HCT116 (cell line): ENCODE measurements around the gene KRT14. TPM values are rescaled to one million over a fixed set of nuclear protein-coding genes. Genes with fewer than 3 reads are reported as not detected.

Source experiments
- ATAC-seq: fragments of 200-7000 bp; cut with Tn5 transposase; 2 replicates; pipeline ENCODE4 v1.9.1; 2020; ENCODE audit warnings: mild to moderate bottlenecking, moderate library complexity
- BruUV-seq: library from RNA; stranded (reverse); fragments of 400-500 nt; replicated peaks from 2 replicates; lab custom pipeline; 2021; lab: Mats Ljungman, UMichigan
- CTCF ChIA-PET: fragments of 300-600 bp; sonication (Branson Sonifier 250); formaldehyde crosslinking; loops from one replicate; lab custom pipeline; 2021; ENCODE audit warnings: antibody characterized with exemption; lab: Charles Lee
- POLR2A ChIA-PET: fragments of 300-600, 350-600 bp; sonication (Branson Sonifier 250); formaldehyde crosslinking; loops from one replicate; lab custom pipeline; 2021; ENCODE audit warnings: antibody characterized with exemption; lab: Charles Lee
- RAD21 ChIA-PET, 2 experiments: fragments of 300-600 bp; sonication (Branson Sonifier 250); formaldehyde crosslinking; loops; one replicate each; lab custom pipeline; 2023; ENCODE audit warnings: low total read pairs in 2 of 2; ENCODE audit not compliant: uncharacterized antibody in 2 of 2, unreplicated experiment in 2 of 2, low non-redundant PET in 1 of 2; lab: Charles Lee
- DNase-seq: peaks from one replicate; pipeline ENCODE4 v3.0.0-alpha.2; 2010; ENCODE audit warnings: low read depth, low spot score
- H2AFZ ChIP-seq: fragments of 200-600 bp; shearing (Covaris generic), sonication (generic); 2 replicates; pipeline ENCODE4 v1.6.1; 2017; ENCODE audit warnings: low read depth, mixed run types, mixed read lengths, antibody characterized with exemption, low read length; ENCODE audit not compliant: poor library complexity, severe bottlenecking
- H3K27ac ChIP-seq: 2 replicates; pipeline ENCODE4 v1.5.1; 2012; ENCODE audit warnings: low read depth, low read length
- H3K27me3 ChIP-seq: fragments of 200-600 bp; sonication (generic); 2 replicates; pipeline ENCODE4 v1.6.1; 2016; ENCODE audit warnings: mixed run types, low read length, mixed read lengths; ENCODE audit not compliant: insufficient read depth
- H3K36me3 ChIP-seq, 2 experiments: fragments of 200-500 bp in 1 of 2; fragments of 200-600 bp in 1 of 2; sonication (Bioruptor generic) in 1 of 2; sonication (generic) in 1 of 2; 2 replicates each; pipeline versions ENCODE4 v1.5.1 to v1.6.1; 2014 to 2016; ENCODE audit warnings: low read length in 2 of 2, inconsistent platforms in 1 of 2, mixed read lengths in 1 of 2, mixed run types in 1 of 2; ENCODE audit not compliant: insufficient read depth in 2 of 2, control insufficient read depth in 1 of 2
- H3K4me1 ChIP-seq, 2 experiments: fragments of 200-600 bp in 1 of 2; sonication (generic) in 1 of 2; 2 replicates each; pipeline versions ENCODE4 v1.5.1 to v1.6.1; 2012 to 2017; ENCODE audit warnings: low read length in 2 of 2, inconsistent platforms in 1 of 2, mild to moderate bottlenecking in 1 of 2, mixed read lengths in 1 of 2, mixed run types in 1 of 2, moderate library complexity in 1 of 2; ENCODE audit not compliant: insufficient read depth in 2 of 2, control insufficient read depth in 1 of 2
- H3K4me2 ChIP-seq: fragments of 200-600 bp; sonication (generic); 2 replicates; pipeline ENCODE4 v1.6.1; 2017; ENCODE audit warnings: mixed run types, low read length, mixed read lengths
- H3K4me3 ChIP-seq, 2 experiments: fragments of 200-600 bp in 1 of 2; sonication (generic) in 1 of 2; replicated peaks in 1 of 2; 2 replicates each; pipeline ENCODE4 v1.5.1; 2011 to 2016; ENCODE audit warnings: low read length in 2 of 2, control low read depth in 1 of 2, low read depth in 1 of 2, mild to moderate bottlenecking in 1 of 2, mixed read lengths in 1 of 2, mixed run types in 1 of 2
- H3K79me2 ChIP-seq: fragments of 200-600 bp; sonication (generic); 2 replicates; pipeline ENCODE4 v1.6.1; 2017; ENCODE audit warnings: mild to moderate bottlenecking, mixed run types, low read length, moderate library complexity, mixed read lengths; ENCODE audit not compliant: insufficient read depth
- H3K9ac ChIP-seq: fragments of 200-600 bp; sonication (generic); 2 replicates; pipeline ENCODE4 v1.6.1; 2016; ENCODE audit warnings: low read length, mixed read lengths
- H3K9me2 ChIP-seq: fragments of 200-600 bp; sonication (generic), shearing (Covaris generic); 2 replicates; pipeline ENCODE4 v1.6.1; 2017; ENCODE audit warnings: mixed run types, mild to moderate bottlenecking, moderate library complexity; ENCODE audit not compliant: insufficient read depth
- H3K9me3 ChIP-seq, 2 experiments: fragments of 200-500 bp in 1 of 2; fragments of 200-600 bp in 1 of 2; sonication (Bioruptor generic) in 1 of 2; sonication (generic) in 1 of 2; 2 replicates each; pipeline ENCODE4 v1.6.1; 2014 to 2017; ENCODE audit warnings: low read length in 2 of 2, mixed read lengths in 2 of 2, inconsistent platforms in 1 of 2, low read depth in 1 of 2, mild to moderate bottlenecking in 1 of 2, mixed run types in 1 of 2, moderate library complexity in 1 of 2; ENCODE audit not compliant: control insufficient read depth in 1 of 2, insufficient read depth in 1 of 2
- H4K20me1 ChIP-seq: fragments of 200-600 bp; sonication (generic), shearing (Covaris generic); 2 replicates; pipeline ENCODE4 v1.6.1; 2017; ENCODE audit warnings: mixed run types, mild to moderate bottlenecking, moderate library complexity; ENCODE audit not compliant: insufficient read depth
- CBX3 ChIP-seq: IDR thresholded peaks from 2 replicates; pipeline ENCODE4 v1.6.1; 2012; ENCODE audit warnings: low read depth
- ELF1 ChIP-seq: IDR thresholded peaks from 2 replicates; pipeline ENCODE4 v1.6.1; 2012; ENCODE audit warnings: low read depth, borderline replicate concordance
- POLR2A ChIP-seq: IDR thresholded peaks from 2 replicates; pipeline ENCODE4 v1.7.0; 2011; ENCODE audit warnings: borderline replicate concordance; ENCODE audit not compliant: insufficient read depth, insufficient read length; ENCODE audit errors: extremely low read depth
- POLR2AphosphoS5 ChIP-seq: IDR thresholded peaks from 2 replicates; pipeline ENCODE4 v1.6.1; 2011; ENCODE audit warnings: mild to moderate bottlenecking, low read depth, low read length, moderate library complexity
- RAD21 ChIP-seq: IDR thresholded peaks from 2 replicates; pipeline ENCODE4 v1.6.1; 2012; ENCODE audit warnings: low read depth, mild to moderate bottlenecking
- SP1 ChIP-seq: IDR thresholded peaks from 2 replicates; pipeline ENCODE4 v1.6.1; 2012; ENCODE audit warnings: low read depth
- TCF7L2 ChIP-seq: IDR thresholded peaks from 2 replicates; pipeline ENCODE4 v1.7.0; 2011; ENCODE audit warnings: borderline replicate concordance, inconsistent platforms; ENCODE audit not compliant: insufficient read depth, insufficient read length; ENCODE audit errors: extremely low read depth
- YY1 ChIP-seq: IDR thresholded peaks from 2 replicates; pipeline ENCODE4 v1.6.1; 2011; ENCODE audit warnings: low read length, low read depth, moderate library complexity, mild to moderate bottlenecking; ENCODE audit not compliant: insufficient replicate concordance; ENCODE audit errors: extremely low read depth
- ZNF274 ChIP-seq: fragments of 200-500 bp; sonication (Bioruptor generic); IDR thresholded peaks from 2 replicates; pipeline ENCODE4 v1.6.1; 2014; ENCODE audit warnings: mild to moderate bottlenecking, low read depth, low read length, inconsistent platforms
- intact Hi-C: fragments of 100-400 bp; cut with micrococcal nuclease; formaldehyde crosslinking; loops from 2 replicates; pipeline ENCODE4 v1.10.0; 2022
- total RNA-seq: library from RNA; stranded (reverse); gene quantifications from one replicate; pipeline ENCODE4 v1.2.1, GENCODE V29; 2021; ENCODE audit not compliant: unreplicated experiment
- TF ChIP-seq, protein P1 (sequence below): IDR thresholded peaks from 2 replicates; pipeline ENCODE4 v1.6.1; 2011; ENCODE audit warnings: mild to moderate bottlenecking, low read length, moderate library complexity; ENCODE audit not compliant: insufficient replicate concordance; ENCODE audit errors: extremely low read depth
- TF ChIP-seq, protein P2 (sequence below), 3 experiments: fragments of 200-600 bp in 1 of 3; sonication (generic) in 1 of 3; IDR thresholded peaks in 2 of 3; conservative IDR thresholded peaks in 1 of 3; 2 replicates each; pipeline ENCODE4 v1.5.1; 2012 to 2017; ENCODE audit warnings: low read depth in 2 of 3, low read length in 2 of 3, antibody characterized with exemption in 1 of 3, borderline replicate concordance in 1 of 3, control low read depth in 1 of 3, mild to moderate bottlenecking in 1 of 3, mixed read lengths in 1 of 3, mixed run types in 1 of 3, moderate library complexity in 1 of 3; ENCODE audit not compliant: insufficient read depth in 1 of 3

KRT14 gene
- total RNA-seq, 1 experiment from 2014 or later = not detected

DNA sequence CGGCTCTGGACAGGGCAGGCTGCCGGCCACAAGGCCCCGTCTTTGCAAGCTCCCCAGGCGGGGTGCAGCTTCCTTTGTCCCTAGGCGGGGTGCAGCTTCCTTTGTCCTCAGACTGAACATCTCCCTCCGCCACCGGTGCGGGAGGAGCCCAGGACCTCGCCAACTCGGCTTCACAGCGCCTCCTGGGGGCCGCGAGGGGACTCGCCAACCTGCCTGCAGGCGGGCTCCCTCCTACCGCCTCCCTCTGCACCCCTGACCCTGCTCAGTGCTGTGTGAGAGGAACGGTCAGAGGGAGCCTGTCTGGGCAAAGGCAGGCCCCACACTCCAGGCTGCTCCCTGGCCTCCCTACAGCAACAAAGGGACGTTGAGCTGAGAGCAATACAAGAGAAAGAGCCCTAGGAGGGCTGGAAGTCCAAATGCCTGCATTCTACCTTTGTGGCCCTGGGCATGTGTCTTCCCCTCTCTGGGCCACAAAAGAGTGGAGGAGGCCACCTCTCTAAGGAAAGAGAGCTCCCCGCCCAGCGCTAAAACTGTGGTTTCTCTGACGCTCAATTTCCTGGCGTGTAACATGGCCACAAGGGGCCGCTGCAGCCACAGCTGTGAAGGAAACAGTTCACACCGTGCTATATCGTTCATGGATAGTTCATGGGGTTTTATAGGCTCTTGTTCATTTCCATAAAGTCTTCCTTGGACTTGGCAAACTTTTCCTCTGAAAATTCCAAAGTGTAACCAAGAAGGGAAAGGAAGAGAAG lies 37.7 kb downstream of the KRT14 start:
- Histone ChIP-seq H3K9me2 (no peaks in the 10 kb centered on the region), H3K36me3 (no peaks in the 10 kb centered on the region), H3K4me2 (peak overlapping the region; percentile 80), H3K9me3 (peaks cover 0 to 8% of the 10 kb centered on the region in 2 experiments; a peak in 1 of 4 replicates), H3K27me3 (no peaks in the 10 kb centered on the region), H3K9ac (peak overlapping the region; percentile 68), H3K4me1 (peaks cover 39 to 79% of the 10 kb centered on the region in 2 experiments), H3K4me3 (peak overlapping the region; percentile 6 to 46; a peak in 3 of 4 replicates), H4K20me1 (no peaks in the 10 kb centered on the region), H2AFZ (no peak overlapping the region), H3K27ac (peak overlapping the region; percentile 91), H3K79me2 (no peaks in the 10 kb centered on the region)
- POLR2A ChIA-PET = interaction anchor here (0.6 to 5.5 kb wide), 16 partner anchors 9 to 1379 kb away, joined by 3 to 148 read pairs (median 4); partner anchors contain the start of genes EIF1, KRT15 and KRT19
- DNase-seq (peak; percentile 83), ATAC-seq (peak; percentile 79)
- CTCF ChIA-PET = interaction anchor here (0.6 to 7.3 kb wide), 56 partner anchors 9 to 933 kb away, joined by 3 to 203 read pairs (median 5); partner anchors contain the start of genes EIF1, KRT15, KRT19 and KRT36
- RAD21 ChIA-PET = interaction anchor here (0.7 to 3.7 kb wide), 37 partner anchors 12 to 692 kb away, joined by 3 to 26 read pairs (median 5); partner anchors contain the start of gene KRT19 (in 2 of the 2)
- intact Hi-C loops = loop anchor here (1.0 to 10.0 kb wide), 11 partner anchors 27 to 934 kb away; no protein-coding TSS in a partner anchor
- TF ChIP-seq ELF1 = no peak; the same call in 1 of the 2 replicates
- TF ChIP-seq RAD21 = peak; percentile 95
- TF ChIP-seq YY1 = peak; percentile 60
- no peak for TF ChIP-seq ZNF274
- TF ChIP-seq, protein P1, sequence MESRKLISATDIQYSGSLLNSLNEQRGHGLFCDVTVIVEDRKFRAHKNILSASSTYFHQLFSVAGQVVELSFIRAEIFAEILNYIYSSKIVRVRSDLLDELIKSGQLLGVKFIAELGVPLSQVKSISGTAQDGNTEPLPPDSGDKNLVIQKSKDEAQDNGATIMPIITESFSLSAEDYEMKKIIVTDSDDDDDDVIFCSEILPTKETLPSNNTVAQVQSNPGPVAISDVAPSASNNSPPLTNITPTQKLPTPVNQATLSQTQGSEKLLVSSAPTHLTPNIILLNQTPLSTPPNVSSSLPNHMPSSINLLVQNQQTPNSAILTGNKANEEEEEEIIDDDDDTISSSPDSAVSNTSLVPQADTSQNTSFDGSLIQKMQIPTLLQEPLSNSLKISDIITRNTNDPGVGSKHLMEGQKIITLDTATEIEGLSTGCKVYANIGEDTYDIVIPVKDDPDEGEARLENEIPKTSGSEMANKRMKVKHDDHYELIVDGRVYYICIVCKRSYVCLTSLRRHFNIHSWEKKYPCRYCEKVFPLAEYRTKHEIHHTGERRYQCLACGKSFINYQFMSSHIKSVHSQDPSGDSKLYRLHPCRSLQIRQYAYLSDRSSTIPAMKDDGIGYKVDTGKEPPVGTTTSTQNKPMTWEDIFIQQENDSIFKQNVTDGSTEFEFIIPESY = peak; percentile 8
- peak; percentile 56 for TF ChIP-seq SP1
- TF ChIP-seq, protein P2, sequence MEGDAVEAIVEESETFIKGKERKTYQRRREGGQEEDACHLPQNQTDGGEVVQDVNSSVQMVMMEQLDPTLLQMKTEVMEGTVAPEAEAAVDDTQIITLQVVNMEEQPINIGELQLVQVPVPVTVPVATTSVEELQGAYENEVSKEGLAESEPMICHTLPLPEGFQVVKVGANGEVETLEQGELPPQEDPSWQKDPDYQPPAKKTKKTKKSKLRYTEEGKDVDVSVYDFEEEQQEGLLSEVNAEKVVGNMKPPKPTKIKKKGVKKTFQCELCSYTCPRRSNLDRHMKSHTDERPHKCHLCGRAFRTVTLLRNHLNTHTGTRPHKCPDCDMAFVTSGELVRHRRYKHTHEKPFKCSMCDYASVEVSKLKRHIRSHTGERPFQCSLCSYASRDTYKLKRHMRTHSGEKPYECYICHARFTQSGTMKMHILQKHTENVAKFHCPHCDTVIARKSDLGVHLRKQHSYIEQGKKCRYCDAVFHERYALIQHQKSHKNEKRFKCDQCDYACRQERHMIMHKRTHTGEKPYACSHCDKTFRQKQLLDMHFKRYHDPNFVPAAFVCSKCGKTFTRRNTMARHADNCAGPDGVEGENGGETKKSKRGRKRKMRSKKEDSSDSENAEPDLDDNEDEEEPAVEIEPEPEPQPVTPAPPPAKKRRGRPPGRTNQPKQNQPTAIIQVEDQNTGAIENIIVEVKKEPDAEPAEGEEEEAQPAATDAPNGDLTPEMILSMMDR (IDR thresholded peaks at IDR 0.05 in 2 of 3, conservative IDR thresholded peaks at IDR 0.05 in 1 of 3; ENCODE audit: borderline replicate concordance in 1 of 3, insufficient read depth in 1 of 3, low read depth in 2 of 3, low read length in 2 of 3) = peak; percentile 86 to 98 (median 88)
- peak; percentile 6 for TF ChIP-seq TCF7L2
- TF ChIP-seq CBX3 = peak; percentile 20; the same call in 1 of the 2 replicates
- peak; percentile 46; the same call in 1 of the 2 replicates for TF ChIP-seq POLR2AphosphoS5
- TF ChIP-seq POLR2A = no peak
- BruUV-seq = no TSS peak
